Panc1 (cell line): ENCODE data around the gene CHCHD3.

Experiments
- TF ChIP-seq, protein P1 (sequence below), 2 experiments: IDR thresholded peaks; 2 replicates each; pipeline ENCODE4 v1.6.1; 2011 to 2012; ENCODE audit warnings: low read depth in 2 of 2, control low read depth in 1 of 2, low read length in 1 of 2, mild to moderate bottlenecking in 1 of 2, moderate library complexity in 1 of 2; ENCODE audit not compliant: insufficient read depth in 1 of 2
- TF ChIP-seq, protein P2 (sequence below): fragments of 450-650 bp; IDR thresholded peaks from 2 replicates; pipeline ENCODE4 v1.5.1; 2017; ENCODE audit warnings: mild to moderate bottlenecking

DNA sequence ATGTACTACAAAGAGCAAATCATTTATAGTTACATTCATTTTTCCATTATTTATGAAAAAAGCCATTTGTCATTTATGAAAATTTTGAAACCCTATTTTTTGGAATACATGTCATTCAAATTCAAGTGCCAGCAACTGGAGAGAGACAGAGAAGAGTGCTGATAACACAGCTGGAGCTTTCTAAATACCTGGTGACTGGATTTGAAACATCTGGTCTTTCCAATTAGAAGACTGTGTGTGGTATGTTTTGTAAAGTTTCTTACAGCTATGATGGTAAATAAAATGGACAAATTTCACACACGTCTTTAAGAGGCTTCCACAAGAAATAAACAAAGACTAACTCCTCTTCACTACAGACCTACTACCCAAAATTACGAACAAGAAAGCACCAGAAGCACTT, 56.8 kb downstream of the CHCHD3 start:
- TF ChIP-seq, protein P1, sequence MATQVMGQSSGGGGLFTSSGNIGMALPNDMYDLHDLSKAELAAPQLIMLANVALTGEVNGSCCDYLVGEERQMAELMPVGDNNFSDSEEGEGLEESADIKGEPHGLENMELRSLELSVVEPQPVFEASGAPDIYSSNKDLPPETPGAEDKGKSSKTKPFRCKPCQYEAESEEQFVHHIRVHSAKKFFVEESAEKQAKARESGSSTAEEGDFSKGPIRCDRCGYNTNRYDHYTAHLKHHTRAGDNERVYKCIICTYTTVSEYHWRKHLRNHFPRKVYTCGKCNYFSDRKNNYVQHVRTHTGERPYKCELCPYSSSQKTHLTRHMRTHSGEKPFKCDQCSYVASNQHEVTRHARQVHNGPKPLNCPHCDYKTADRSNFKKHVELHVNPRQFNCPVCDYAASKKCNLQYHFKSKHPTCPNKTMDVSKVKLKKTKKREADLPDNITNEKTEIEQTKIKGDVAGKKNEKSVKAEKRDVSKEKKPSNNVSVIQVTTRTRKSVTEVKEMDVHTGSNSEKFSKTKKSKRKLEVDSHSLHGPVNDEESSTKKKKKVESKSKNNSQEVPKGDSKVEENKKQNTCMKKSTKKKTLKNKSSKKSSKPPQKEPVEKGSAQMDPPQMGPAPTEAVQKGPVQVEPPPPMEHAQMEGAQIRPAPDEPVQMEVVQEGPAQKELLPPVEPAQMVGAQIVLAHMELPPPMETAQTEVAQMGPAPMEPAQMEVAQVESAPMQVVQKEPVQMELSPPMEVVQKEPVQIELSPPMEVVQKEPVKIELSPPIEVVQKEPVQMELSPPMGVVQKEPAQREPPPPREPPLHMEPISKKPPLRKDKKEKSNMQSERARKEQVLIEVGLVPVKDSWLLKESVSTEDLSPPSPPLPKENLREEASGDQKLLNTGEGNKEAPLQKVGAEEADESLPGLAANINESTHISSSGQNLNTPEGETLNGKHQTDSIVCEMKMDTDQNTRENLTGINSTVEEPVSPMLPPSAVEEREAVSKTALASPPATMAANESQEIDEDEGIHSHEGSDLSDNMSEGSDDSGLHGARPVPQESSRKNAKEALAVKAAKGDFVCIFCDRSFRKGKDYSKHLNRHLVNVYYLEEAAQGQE (IDR thresholded peaks at IDR 0.05; ENCODE audit: insufficient read depth in 1 of 2, low read depth in 2 of 2, low read length in 1 of 2), result no peak
- TF ChIP-seq, protein P2, sequence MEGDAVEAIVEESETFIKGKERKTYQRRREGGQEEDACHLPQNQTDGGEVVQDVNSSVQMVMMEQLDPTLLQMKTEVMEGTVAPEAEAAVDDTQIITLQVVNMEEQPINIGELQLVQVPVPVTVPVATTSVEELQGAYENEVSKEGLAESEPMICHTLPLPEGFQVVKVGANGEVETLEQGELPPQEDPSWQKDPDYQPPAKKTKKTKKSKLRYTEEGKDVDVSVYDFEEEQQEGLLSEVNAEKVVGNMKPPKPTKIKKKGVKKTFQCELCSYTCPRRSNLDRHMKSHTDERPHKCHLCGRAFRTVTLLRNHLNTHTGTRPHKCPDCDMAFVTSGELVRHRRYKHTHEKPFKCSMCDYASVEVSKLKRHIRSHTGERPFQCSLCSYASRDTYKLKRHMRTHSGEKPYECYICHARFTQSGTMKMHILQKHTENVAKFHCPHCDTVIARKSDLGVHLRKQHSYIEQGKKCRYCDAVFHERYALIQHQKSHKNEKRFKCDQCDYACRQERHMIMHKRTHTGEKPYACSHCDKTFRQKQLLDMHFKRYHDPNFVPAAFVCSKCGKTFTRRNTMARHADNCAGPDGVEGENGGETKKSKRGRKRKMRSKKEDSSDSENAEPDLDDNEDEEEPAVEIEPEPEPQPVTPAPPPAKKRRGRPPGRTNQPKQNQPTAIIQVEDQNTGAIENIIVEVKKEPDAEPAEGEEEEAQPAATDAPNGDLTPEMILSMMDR, result no peak
